A673 (cell line): ENCODE measurements around the gene AAMP. TPM values are rescaled to one million over a fixed set of nuclear protein-coding genes. Genes with fewer than 3 reads are reported as not detected.
A peak's percentile ranks its signal among the peaks of the same experiment; 100 is the strongest.

Experiments used
- BruUV-seq: library from RNA; stranded (reverse); fragments of 400-500 nt; replicated peaks from 2 replicates; lab custom pipeline; 2021; lab: Mats Ljungman, UMichigan
- CTCF ChIA-PET: fragments of 300-600 bp; sonication (Branson Sonifier 250); formaldehyde crosslinking; loops from one replicate; lab custom pipeline; 2022; ENCODE audit warnings: antibody characterized with exemption; lab: Charles Lee
- POLR2A ChIA-PET: fragments of 300-600 bp; sonication (Branson Sonifier 250); formaldehyde crosslinking; loops from one replicate; lab custom pipeline; 2022; ENCODE audit warnings: antibody characterized with exemption; ENCODE audit not compliant: low non-redundant PET; lab: Charles Lee
- DNase-seq: peaks from one replicate; pipeline ENCODE4 v3.0.0-alpha.2; 2015; ENCODE audit warnings: low spot score
- H3K27ac ChIP-seq: fragments of 200-600 bp; sonication (generic); 2 replicates; pipeline ENCODE4 v1.5.1; 2016; ENCODE audit warnings: mixed run types, low read depth, mild to moderate bottlenecking, mixed read lengths, antibody characterized with exemption, low read length; ENCODE audit not compliant: poor library complexity, severe bottlenecking
- H3K27me3 ChIP-seq: fragments of 200-600 bp; sonication (generic); replicated peaks from 2 replicates; pipeline ENCODE4 v1.6.1; 2017; ENCODE audit warnings: mixed run types, low read depth, mild to moderate bottlenecking, mixed read lengths, antibody characterized with exemption, low read length; ENCODE audit not compliant: insufficient read depth, poor library complexity
- H3K36me3 ChIP-seq: fragments of 200-600 bp; sonication (generic); 2 replicates; pipeline ENCODE4 v1.6.1; 2016; ENCODE audit warnings: mixed run types, mild to moderate bottlenecking, mixed read lengths, antibody characterized with exemption, low read length; ENCODE audit not compliant: insufficient read depth, poor library complexity, severe bottlenecking
- H3K4me1 ChIP-seq: fragments of 200-600 bp; sonication (generic); 2 replicates; pipeline ENCODE4 v1.6.1; 2017; ENCODE audit warnings: mixed run types, mild to moderate bottlenecking, mixed read lengths, antibody characterized with exemption, low read length; ENCODE audit not compliant: insufficient read depth, poor library complexity, severe bottlenecking
- H3K4me3 ChIP-seq: fragments of 200-600 bp; sonication (generic); 2 replicates; pipeline ENCODE4 v1.5.1; 2016; ENCODE audit warnings: low read depth, mixed run types, mild to moderate bottlenecking, mixed read lengths, low read length; ENCODE audit not compliant: poor library complexity, severe bottlenecking
- H3K9me3 ChIP-seq: fragments of 200-600 bp; sonication (generic); 2 replicates; pipeline ENCODE4 v1.6.1; 2016; ENCODE audit warnings: mixed run types, low read depth, mild to moderate bottlenecking, mixed read lengths, antibody characterized with exemption, low read length; ENCODE audit not compliant: poor library complexity, severe bottlenecking
- EZH2 ChIP-seq: fragments of 200-600 bp; sonication (generic); IDR thresholded peaks from 2 replicates; pipeline ENCODE4 v1.6.1; 2017; ENCODE audit warnings: borderline replicate concordance, low read depth, mild to moderate bottlenecking, mixed read lengths, antibody characterized with exemption, low read length; ENCODE audit not compliant: poor library complexity, severe bottlenecking
- intact Hi-C: fragments of 100-400 bp; cut with micrococcal nuclease; formaldehyde crosslinking; loops from one replicate; pipeline ENCODE4 v1.10.0; 2022; ENCODE audit not compliant: unreplicated experiment
- total RNA-seq: library from RNA; stranded (reverse); gene quantifications from 2 replicates; pipeline ENCODE4 v1.2.3, GENCODE V29; 2021
- TF ChIP-seq, protein P1 (sequence below): fragments of 300-800, 200-600 bp; sonication (generic); conservative IDR thresholded peaks from 2 replicates; pipeline ENCODE4 v1.5.1; 2017; ENCODE audit warnings: low read depth, mild to moderate bottlenecking, antibody characterized with exemption, low read length, moderate library complexity, mixed read lengths

The AAMP gene
- total RNA-seq, 1 experiment from 2014 or later = 74.7 TPM

DNA sequence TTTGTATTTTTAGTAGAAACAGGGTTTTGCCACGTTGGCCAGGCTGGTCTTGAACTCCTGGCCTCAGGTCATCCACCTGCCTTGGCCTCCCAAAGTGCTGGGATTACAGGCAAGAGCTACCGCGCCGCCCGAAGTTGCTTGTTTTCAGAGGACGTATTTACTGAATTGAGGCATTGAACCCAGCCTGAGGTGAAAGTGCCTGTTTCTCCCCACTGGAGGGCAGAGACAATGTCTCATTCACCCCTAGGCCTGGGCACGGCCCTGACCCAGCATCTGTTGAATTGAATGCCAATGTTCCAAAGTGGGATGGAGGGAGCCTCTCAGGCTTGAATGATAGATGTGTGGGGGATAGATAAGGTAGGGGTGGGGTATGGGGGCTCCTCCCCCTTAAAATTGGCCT is 26.9 kb upstream of the AAMP start:
- intact Hi-C loops = no loop called here
- ChIA-PET CTCF (interaction anchor here (1.6 kb wide), 1 partner anchor 99 kb away, joined by 3 read pairs; no protein-coding TSS in a partner anchor), POLR2A (no interaction called here)
- Histone ChIP-seq H3K36me3 (no peaks in the 10 kb centered on the region), H3K27ac (no peak overlapping the region), H3K27me3 (no peaks in the 10 kb centered on the region), H3K9me3 (no peaks in the 10 kb centered on the region), H3K4me3 (no peak overlapping the region), H3K4me1 (peaks cover 16% of the 10 kb centered on the region)
- DNase-seq = no peak
- TF ChIP-seq, protein P1, sequence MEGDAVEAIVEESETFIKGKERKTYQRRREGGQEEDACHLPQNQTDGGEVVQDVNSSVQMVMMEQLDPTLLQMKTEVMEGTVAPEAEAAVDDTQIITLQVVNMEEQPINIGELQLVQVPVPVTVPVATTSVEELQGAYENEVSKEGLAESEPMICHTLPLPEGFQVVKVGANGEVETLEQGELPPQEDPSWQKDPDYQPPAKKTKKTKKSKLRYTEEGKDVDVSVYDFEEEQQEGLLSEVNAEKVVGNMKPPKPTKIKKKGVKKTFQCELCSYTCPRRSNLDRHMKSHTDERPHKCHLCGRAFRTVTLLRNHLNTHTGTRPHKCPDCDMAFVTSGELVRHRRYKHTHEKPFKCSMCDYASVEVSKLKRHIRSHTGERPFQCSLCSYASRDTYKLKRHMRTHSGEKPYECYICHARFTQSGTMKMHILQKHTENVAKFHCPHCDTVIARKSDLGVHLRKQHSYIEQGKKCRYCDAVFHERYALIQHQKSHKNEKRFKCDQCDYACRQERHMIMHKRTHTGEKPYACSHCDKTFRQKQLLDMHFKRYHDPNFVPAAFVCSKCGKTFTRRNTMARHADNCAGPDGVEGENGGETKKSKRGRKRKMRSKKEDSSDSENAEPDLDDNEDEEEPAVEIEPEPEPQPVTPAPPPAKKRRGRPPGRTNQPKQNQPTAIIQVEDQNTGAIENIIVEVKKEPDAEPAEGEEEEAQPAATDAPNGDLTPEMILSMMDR = no peak
- no peak for TF ChIP-seq EZH2
- no TSS peak for BruUV-seq

DNA sequence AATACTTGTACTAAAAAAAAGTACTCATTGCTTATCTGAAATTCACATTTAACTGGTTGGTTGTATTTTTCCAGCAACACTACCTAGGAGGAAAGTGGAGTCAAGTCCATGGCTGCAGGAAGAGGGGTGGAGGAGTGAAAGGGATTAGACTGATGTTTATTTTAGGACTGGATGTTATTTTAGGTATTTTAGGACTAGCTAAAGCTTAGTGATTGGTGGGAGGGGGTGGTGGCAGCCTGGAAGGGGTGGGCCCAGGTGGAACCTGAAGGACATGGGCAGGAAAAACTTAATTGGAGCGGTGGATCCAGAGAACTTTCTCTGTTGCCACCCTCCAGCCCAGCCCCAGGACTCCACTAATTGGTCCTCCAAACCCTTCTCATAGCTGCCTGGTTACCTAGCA is 26.3 kb upstream of the AAMP start:
- no TSS peak for BruUV-seq
- DNase-seq = no peak
- ChIA-PET POLR2A (no interaction called here), CTCF (interaction anchor here (1.6 kb wide), 1 partner anchor 100 kb away, joined by 3 read pairs; no protein-coding TSS in a partner anchor)
- intact Hi-C loops = no loop called here
- Histone ChIP-seq H3K9me3 (no peaks in the 10 kb centered on the region), H3K36me3 (no peaks in the 10 kb centered on the region), H3K4me1 (peaks cover 16% of the 10 kb centered on the region), H3K27ac (no peak overlapping the region), H3K4me3 (no peak overlapping the region), H3K27me3 (no peaks in the 10 kb centered on the region)
- no peak for TF ChIP-seq EZH2
- TF ChIP-seq, protein P1 = no peak

DNA sequence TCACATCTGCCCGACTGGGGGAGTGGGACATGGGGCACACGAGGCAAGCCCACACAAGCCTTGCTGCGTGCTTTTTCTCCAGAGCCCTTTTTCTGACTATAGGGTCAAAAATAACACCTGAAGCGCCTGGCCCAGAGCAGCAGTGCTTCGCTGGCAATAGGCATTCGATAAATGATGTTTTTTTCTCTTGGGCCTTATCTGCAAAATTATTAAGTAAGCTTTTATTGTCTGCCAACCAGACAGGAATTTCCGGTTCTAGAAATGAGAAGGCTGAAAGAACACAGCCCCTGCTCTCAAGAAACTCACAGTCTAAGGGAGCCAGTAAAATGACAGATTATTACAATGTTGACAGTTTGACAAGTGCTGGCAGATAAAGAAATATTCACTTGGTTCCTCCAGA is 25.1 kb upstream of the AAMP start:
- intact Hi-C loops = no loop called here
- BruUV-seq = no TSS peak
- POLR2A ChIA-PET = no interaction called here

More for the DNA sequence above, 25.1 kb upstream of the AAMP start:
- no peak overlapping the region for H3K27ac ChIP-seq
- no peaks in the 10 kb centered on the region for H3K36me3 ChIP-seq
- no peaks in the 10 kb centered on the region for H3K27me3 ChIP-seq
- no peak overlapping the region for H3K4me3 ChIP-seq
- TF ChIP-seq EZH2 = no peak
- TF ChIP-seq, protein P1 = no peak
- peak; percentile 44 for DNase-seq
- peaks cover 19% of the 10 kb centered on the region for H3K4me1 ChIP-seq
- no peaks in the 10 kb centered on the region for H3K9me3 ChIP-seq
- CTCF ChIA-PET = interaction anchor here (0.8 kb wide), 1 partner anchor 136 kb away, joined by 3 read pairs; no protein-coding TSS in a partner anchor
